HG03460 (cell line): ENCODE data around the gene NKX1-1.
"Not testable (repeated sequence)": the region's sequence is repeated elsewhere in the genome, so short reads cannot be mapped to it uniquely, and the experiment has no call there.

Source experiments
- ATAC-seq: cut with Tn5 transposase; IDR thresholded peaks from one replicate; pipeline ENCODE4 v1.9.1; 2021; ENCODE audit not compliant: unreplicated experiment

NKX1-1 gene

GRCh38 chr4:1406394-1406980 lies at the start of gene NKX1-1:
NKX1-1 (minus strand) TSS chr4:1406442; CDS start chr4:1406442, 0 bp downstream.
- no peak for ATAC-seq

GRCh38 chr4:1453731-1454130 lies 47.5 kb upstream of the NKX1-1 start:
- ATAC-seq: no peak

- ATAC-seq: no peak
These were observed 46.3 kb upstream of the NKX1-1 start for GRCh38 chr4:1452431-1453051.

GRCh38 chr4:1451752-1452122 lies 45.5 kb upstream of the NKX1-1 start:
- no peak for ATAC-seq

GRCh38 chr4:1451106-1451751 lies 45.0 kb upstream of the NKX1-1 start:
- ATAC-seq: no peak

DNA sequence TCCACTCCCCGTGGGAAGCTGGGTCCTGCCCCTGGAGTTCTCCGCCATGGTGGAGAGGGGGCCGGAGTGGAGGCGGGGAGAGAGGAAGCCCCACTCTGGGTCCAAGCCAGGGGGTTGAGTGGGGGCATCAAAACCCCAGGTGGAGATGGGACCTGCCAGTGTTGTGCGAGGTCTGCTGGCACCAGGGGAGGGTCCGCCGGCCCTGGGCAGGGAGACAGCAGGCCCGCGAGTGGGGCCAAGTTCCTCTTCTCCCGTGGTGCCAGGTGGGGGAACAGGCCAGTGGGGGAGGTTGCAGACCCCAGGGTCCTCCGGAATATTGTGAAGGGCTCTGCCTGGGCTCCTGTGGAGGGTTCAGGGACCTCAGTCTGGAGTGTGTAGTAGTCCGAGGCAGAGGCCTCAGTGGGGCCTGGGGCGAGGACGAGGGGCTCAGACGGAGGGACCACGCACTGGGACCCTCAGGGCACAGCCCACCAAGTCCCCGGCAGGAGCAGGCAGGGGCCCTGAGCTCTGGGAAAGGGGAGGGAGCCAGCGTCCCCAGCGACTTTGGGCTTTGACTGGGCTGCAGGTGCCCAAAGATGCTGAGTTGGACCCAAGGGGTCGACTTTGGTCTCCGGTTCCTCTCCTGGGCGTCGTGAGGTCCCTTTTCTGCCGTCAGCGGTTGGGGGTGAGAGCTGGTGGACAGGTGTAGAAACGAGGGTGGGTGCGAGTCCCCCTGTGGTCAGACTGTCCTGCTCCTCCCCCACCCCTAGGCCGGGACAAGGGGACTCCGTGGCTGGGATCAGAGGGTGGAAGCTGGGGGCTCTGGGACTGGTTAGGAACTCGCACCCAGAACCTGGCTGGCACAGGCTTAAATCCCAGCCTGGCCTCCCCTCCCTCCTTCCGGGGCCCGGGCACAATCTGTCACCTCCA lies 43.8 kb upstream of the NKX1-1 start:
- no peak for ATAC-seq

DNA sequence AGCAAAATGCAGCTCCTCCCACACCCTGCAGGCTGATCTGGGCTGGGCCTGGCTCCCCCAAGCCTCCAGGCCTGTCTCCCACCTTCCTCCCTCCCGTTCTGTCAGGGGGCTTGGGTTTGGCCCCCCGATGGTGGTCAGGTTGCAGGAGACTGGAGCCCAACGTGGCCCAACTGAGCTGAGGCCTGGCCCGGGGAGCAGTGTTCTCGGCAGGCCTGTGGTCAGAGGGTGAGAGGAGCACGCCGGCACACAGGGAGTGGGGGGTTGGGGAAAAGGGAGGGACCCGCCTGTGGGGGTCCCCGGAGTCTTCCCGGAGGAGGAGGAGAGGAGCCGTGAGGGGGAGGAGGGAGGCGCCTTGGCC lies 43.2 kb upstream of the NKX1-1 start:
- no peak for ATAC-seq

GRCh38 chr4:1448589-1449420 lies 42.6 kb upstream of the NKX1-1 start:
- no peak for ATAC-seq

DNA sequence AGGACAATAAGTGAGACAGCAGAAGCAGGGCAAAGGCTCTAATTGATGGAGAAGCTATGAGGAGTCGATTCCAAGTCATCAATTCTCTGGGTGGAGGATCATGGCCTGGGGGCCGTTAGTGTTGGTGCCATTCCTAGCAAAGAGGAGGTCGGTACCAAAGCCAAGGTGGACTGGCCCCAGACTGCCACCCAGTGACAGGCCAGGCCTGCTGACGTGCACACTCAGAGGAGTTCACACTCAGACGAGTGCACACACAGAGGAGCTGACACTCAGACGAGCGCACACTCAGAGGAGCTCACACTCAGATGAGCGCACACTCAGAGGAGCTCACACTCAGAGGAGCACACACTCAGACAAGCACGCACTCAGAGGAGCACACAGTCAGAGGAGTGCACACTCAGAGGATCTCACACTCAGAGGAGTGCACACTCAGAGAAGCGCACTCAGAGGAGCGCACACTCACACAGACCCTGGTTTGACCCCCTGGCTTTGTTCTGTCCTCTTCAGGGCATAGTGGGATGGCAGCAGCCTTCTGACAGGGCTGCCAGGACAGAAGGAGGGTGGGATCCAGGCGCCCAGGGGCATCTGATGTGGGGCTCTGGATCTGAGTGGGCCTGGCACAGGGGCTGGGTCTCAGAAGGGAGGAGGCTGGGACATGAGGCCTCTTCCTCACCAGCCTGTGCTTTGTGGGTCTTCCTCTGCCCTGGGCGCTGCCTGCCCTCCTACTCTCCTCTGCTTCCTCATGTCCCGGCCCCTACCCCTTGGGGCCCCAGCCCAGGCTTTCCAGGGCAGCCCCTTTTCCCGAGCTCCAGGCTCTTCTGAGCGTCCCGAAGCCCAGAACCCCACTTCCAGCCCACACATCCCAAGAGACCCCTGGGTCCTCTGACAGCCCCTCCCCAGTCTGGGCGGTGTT lies 41.7 kb upstream of the NKX1-1 start:
- ATAC-seq: no peak

DNA sequence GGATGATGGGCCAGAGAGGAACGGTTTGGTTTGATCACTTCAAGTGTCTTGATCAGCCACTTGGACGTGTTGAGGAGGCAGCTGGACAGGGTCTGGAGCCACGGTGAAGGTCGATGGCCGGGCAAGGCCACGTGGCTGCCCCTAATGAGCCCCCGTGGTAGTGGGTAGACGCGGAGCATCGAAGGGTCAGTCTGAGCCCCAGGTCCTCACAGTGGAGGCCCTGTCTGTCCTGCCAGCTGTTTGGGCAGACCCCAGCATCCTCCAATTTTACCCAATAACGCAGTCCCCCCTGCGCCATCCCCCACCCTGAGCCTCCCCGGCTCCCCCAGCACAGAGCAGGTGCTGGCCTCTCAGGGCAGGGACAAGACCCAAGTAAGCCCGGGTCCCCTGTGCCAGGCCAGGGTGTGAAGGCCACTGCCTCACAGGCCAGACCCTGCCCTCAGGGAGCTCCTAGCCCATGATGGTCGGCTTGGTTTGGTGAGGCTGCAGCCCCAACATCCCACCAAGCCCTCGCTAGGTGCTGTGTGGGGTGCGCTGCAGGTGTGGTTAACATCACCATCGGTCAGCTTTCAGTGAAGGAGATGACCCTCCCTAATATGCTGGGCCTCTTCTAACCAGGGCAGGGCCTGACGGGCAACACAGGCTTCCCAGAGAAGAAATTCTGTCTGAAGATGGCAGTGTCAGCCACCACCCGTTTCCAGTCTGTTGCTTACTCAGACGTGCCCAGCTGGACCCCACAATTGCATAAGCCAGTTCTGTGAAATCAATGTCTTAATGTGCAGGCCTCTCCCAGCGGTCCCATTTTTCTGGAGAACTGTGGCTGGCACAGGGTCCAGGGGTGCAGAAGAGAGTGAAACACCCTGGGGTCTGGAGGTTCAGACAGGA lies 40.5 kb upstream of the NKX1-1 start:
- ATAC-seq: no peak

DNA sequence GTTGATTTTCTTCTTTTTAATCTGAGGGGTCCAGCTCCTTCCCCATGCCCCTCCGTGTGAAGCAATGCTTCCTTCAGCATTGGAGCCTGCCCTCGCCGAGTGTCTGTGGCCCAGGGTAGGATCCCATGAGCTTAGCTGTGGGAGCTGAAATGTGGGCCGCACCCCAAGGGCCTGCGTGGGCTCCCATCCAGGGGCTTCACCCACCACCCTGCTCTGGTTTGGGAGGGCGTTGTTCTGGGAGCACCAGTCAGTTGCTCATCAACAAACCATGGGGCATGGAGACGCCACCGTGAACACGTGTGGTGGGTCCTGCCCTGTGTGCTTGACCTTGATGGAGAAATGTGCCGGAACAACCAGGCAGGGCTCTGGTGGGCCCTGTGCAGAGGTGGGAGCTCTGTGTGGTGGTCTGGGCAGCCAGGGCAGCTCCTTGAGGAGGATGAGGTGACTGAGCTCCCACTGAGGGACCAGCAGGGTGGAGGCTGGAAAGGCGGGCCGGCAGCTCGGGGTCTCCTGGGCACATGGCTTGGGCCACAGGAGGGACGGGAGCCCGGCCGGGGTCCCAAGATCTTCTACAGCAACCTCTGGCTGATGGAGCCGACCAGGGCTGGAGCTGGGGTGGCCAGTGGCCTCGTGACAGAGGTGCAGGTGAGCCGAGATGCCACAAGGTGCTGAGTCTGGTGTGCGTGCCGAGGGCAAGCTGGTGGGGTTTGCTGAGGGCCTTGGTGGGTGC lies 39.6 kb upstream of the NKX1-1 start:
- no peak for ATAC-seq

- ATAC-seq: not testable (repeated sequence)
These were observed 37.5 kb upstream of the NKX1-1 start for GRCh38 chr4:1443688-1444172.

DNA sequence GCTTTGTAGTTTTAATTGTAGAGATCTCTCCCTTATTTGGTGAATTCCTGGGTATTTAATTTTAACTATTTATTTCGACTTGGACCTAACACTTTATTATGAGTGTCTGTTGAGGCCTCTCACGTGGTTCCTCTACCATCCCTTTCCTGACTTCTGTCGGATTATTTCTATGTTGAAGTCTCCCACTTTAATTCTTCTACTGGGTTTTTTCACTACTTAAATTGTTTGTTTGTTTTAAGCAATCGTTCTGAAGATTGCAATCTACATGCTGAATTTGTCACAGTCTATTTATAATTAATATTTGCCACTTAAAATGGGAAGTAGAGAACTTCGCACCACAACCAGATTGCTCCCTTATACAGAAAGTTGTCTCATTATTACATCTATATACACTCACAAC lies 20.8 kb upstream of the NKX1-1 start:
- no peak for ATAC-seq

GRCh38 chr4:1421657-1422056 lies 15.4 kb upstream of the NKX1-1 start:
- no peak for ATAC-seq

- no peak for ATAC-seq
These were observed 13.5 kb upstream of the NKX1-1 start for GRCh38 chr4:1419708-1420107.

- no peak for ATAC-seq
These were observed 12.4 kb upstream of the NKX1-1 start for GRCh38 chr4:1418494-1419285.
